HEK293T (cell line): ENCODE results near the gene GRB7.

Source experiments
- BHLHE40 ChIP-seq: fragments of 450-650 bp; IDR thresholded peaks from 2 replicates; pipeline ENCODE4 v1.6.1; 2016; ENCODE audit warnings: mild to moderate bottlenecking, moderate library complexity, borderline replicate concordance
- ELF4 ChIP-seq: fragments of 450-650 bp; IDR thresholded peaks from 2 replicates; pipeline ENCODE4 v1.6.1; 2017; ENCODE audit warnings: antibody characterized with exemption
- FOXM1 ChIP-seq: fragments of 450-650 bp; IDR thresholded peaks from 2 replicates; pipeline ENCODE4 v1.6.1; 2017; ENCODE audit warnings: mild to moderate bottlenecking, borderline replicate concordance
- SP1 ChIP-seq: fragments of 450-650 bp; IDR thresholded peaks from 2 replicates; pipeline ENCODE4 v1.6.1; 2017
- TARDBP ChIP-seq: fragments of 450-650 bp; IDR thresholded peaks from 2 replicates; pipeline ENCODE4 v1.6.1; 2016

- TF ChIP-seq FOXM1 = no peak
- no peak for TF ChIP-seq BHLHE40
- no peak for TF ChIP-seq SP1
- TF ChIP-seq TARDBP = no peak
- no peak for TF ChIP-seq ELF4
Measured at GRCh38 chr17:39763051-39763820, 25.5 kb downstream of the GRB7 start.
